Cortex of kidney (tissue), 1 donor: ENCODE data around the gene POU3F2.

Source experiments
- DNase-seq: peaks from one replicate; lab custom pipeline; 2025; lab: John Stamatoyannopoulos, UW

POU3F2 gene

DNA sequence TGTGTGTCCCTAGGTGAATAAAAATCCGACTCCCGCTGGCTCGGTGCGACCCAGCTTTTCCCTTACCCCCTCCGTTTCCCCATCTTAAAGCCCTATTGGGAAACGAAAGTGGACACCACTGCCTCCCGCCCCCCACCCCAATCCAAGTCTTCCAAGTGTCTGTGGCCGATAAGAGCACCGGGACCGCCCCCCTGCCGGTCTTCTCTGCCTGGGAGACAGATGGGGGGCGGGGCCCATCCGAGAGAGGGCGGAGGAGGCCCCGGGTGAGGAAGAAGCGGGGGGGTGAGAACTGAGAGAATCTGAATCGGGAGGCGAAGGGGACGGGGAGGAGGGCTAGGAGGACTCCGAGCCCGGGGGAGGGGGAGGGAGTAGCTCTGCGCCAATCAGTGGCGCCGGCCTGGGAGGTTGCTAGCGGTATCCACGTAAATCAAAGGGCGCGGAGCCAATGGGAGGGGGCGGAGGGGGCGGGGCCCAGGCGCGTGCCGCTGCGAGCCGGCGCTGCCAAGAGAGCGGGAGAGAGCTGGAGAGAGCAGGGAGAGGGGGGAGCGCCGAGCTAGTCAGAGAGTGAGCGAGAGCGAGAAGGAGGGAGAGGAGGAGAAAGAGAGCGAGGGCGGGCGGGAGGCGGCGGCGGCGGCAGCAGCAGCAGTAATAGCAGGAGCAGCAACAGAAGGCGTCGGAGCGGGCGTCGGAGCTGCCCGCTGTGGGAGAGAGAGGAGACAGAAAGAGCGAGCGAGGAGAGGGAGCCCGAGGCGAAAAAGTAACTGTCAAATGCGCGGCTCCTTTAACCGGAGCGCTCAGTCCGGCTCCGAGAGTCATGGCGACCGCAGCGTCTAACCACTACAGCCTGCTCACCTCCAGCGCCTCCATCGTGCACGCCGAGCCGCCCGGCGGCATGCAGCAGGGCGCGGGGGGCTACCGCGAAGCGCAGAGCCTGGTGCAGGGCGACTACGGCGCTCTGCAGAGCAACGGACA lies at the start of gene POU3F2:
Gene POU3F2 (plus strand): TSS at position 515 of the 972 bp plus-strand sequence. CDS start 300 bp downstream, at position 815.
- DNase-seq: no peak

GRCh38 chr6:98787435-98787834 lies 46.9 kb upstream of the POU3F2 start:
- DNase-seq: no peak

- DNase-seq: no peak
Measured at GRCh38 chr6:98787961-98788360, 46.4 kb upstream of the POU3F2 start.

DNA sequence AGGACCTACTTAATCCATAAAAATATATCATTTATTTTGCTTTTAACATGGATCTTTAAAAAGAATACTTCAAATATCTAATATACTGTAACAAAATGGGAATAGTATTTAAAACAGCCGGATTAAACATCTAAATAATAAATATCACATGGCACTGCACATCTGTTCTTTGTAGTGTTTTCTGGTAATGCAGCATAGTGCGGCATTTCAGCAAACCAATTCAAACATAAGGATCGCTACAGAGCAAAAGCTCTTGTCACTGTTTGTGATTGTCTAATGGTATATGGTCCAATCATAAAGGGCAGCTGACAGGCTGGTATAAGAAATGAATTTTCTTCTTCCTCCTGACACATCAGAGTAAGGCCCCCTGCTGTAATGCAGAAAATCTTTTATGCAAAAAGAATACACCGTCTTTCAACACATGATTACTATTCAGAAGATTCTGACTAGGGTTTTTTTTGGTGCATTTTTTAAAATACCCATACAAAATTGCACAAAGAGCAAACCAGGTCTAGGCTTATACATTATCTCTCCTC lies 40.0 kb upstream of the POU3F2 start:
- DNase-seq: no peak

- DNase-seq: no peak
Measured at GRCh38 chr6:98797217-98797994, 37.0 kb upstream of the POU3F2 start.

GRCh38 chr6:98800866-98801265 lies 33.5 kb upstream of the POU3F2 start:
- DNase-seq: no peak

DNA sequence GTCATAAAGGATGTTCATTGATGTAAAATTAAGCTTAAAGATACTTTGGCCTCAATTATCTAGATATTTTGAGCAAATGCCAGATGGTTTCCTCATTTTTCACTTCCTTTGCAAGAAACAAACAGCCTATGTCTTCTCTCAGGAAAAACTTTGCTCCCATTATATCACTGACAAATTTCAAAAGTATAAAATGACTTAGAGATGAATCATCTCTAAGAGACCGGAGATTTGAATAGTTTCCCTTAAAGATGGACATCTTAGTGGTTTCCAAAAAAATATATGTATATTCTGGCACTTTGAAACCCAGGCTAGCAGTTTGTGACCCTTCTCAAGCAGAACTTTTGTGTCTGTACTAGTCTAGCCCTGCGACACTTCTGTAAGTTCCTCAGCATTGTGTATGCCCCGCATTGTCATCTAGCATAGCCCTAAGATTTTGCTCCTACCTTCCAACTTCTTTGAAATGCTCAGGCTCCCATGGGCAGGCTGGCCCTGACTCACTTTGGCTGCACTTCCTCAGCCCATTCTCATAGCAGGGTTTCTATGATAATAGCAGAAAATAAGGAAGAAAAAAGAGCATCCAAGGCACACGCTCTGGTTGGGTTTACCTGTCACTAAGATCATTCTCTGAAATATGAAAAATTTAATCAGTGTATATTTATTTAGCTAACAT lies 25.7 kb upstream of the POU3F2 start:
- no peak for DNase-seq

GRCh38 chr6:98812220-98812619 lies 22.2 kb upstream of the POU3F2 start:
- DNase-seq: no peak

GRCh38 chr6:98816799-98817198 lies 17.6 kb upstream of the POU3F2 start:
- DNase-seq: no peak

- no peak for DNase-seq
Measured at GRCh38 chr6:98821756-98822405, 12.5 kb upstream of the POU3F2 start.

DNA sequence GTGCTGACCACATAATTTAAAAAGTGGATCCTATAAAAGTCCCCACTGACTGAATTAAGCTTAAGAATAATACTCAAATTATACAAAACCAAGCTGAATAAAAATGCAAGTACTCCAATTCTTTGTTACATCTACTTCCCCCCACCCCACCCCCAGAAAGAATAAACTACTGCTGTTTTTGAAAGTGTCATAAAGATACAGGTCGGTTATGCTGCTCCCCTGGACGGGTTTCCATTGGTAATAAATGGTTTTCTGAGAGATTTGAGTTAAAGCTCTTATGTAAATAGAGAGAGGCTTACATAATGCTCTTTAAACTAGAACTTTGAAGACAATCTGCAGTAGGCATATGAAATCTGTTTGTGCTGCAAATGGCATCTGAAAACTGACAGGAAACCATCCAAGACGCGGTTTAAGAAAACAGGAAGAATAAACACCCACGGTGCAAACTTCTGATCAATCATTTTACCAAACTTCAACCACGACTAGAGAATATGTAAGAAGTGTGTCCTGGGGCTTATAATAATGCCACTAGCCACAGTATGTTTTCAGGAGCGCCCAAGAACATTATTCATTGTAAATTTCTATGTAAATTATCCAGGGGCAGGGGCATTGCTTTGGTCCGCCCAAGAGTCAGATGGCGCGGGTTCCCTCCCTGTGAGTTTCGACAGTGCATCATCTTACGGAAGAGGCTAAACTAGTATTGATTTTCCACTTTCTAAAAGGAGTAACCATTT lies 10.8 kb upstream of the POU3F2 start:
- no peak for DNase-seq

GRCh38 chr6:98824162-98824901 lies 10.0 kb upstream of the POU3F2 start:
- no peak for DNase-seq

DNA sequence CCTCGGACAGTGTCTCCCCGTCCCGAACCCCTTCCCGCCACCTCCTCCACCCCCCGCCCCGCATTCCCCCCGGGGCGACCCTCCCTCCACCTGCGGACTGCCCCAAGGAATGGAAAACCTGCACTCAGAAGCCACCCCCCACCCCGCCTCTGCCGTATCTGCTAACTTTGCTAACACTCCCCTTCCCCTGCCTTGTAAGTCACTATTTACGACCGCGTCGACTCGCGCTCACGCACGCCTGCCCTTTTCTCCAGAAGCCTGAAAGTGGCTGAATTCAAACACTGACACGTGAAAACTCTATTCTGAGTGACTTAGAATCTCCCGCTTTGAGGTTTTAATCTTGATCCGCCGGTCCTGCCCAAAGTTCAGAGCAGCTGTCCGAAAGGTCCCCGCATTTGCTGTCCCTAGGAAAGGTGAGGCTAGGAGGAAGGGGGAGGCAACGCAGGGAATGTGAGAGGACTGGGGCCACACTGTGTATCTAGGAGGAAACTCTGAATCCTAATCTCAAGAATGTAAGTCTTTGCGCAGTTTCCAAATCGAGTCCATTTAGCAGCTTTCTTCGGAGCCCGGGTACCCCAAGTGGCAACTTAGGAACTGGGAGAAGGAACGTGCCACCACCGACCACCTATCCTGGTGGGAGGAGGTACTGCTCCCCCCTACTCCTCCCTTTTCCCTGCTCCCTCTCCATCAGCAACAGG lies 9.3 kb upstream of the POU3F2 start:
- DNase-seq: no peak

- DNase-seq: no peak
Measured at GRCh38 chr6:98825600-98826230, 8.7 kb upstream of the POU3F2 start.

GRCh38 chr6:98827295-98828159 lies 6.8 kb upstream of the POU3F2 start:
- DNase-seq: no peak

DNA sequence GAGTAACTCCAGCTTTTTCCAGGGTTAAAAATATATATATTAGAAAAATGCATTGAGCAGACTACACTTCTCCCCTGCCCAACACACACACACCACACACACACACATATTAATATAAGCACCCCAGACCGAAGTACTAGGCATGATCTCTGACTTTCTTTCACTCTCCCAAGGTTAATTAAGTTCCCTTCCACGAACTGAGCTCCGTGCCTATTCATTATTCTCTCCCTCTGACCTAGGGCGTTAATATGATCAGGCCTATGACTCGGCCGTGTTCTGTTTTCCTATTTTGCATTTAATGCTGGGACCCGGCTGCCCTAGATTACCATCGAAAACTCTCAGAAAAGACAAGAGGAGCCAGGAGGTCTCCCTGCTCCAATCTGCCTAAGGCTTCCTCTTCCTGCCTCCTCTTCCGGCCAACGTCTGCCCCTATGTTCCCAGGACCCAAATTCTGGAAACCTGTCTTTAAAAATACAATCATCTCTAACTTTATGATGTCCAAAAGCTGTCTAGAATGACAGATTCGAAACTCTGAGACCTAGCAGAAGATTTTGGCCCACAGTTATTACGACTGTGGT lies 6.1 kb upstream of the POU3F2 start:
- no peak for DNase-seq

- DNase-seq: no peak
Measured at GRCh38 chr6:98828941-98829411, 5.4 kb upstream of the POU3F2 start.

DNA sequence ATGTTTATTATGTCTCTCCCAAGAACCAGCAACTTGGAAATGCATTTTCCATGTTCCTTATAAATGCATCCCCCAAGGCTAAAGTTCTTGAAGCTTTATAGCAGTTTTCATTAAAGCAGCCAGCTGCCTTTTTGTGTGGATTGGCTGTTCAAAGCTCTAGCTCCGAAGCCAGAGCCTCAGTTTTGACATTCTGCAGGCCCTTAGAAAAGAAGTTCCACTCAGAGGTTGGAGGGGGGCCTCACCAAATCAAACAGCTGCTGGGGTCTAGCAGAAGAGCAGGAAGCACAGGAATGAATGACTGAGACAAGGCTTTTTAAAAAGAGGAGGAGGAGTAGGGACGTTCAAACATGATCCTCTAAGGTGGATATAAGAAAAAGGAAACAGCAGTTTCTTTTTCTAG lies 4.2 kb upstream of the POU3F2 start:
- no peak for DNase-seq
